HCT116 (cell line): ENCODE results near the gene ZNF665. TPM values are rescaled to one million over a fixed set of nuclear protein-coding genes. Genes with fewer than 3 reads are reported as not detected.

ENCODE experiments used
- ATAC-seq: fragments of 200-7000 bp; cut with Tn5 transposase; 2 replicates; pipeline ENCODE4 v1.9.1; 2020; ENCODE audit warnings: mild to moderate bottlenecking, moderate library complexity
- BruUV-seq: library from RNA; stranded (reverse); fragments of 400-500 nt; replicated peaks from 2 replicates; lab custom pipeline; 2021; lab: Mats Ljungman, UMichigan
- CTCF ChIA-PET: fragments of 300-600 bp; sonication (Branson Sonifier 250); formaldehyde crosslinking; loops from one replicate; lab custom pipeline; 2021; ENCODE audit warnings: antibody characterized with exemption; lab: Charles Lee
- POLR2A ChIA-PET: fragments of 300-600, 350-600 bp; sonication (Branson Sonifier 250); formaldehyde crosslinking; loops from one replicate; lab custom pipeline; 2021; ENCODE audit warnings: antibody characterized with exemption; lab: Charles Lee
- RAD21 ChIA-PET, 2 experiments: fragments of 300-600 bp; sonication (Branson Sonifier 250); formaldehyde crosslinking; loops; one replicate each; lab custom pipeline; 2023; ENCODE audit warnings: low total read pairs in 2 of 2; ENCODE audit not compliant: uncharacterized antibody in 2 of 2, unreplicated experiment in 2 of 2, low non-redundant PET in 1 of 2; lab: Charles Lee
- DNase-seq: peaks from one replicate; pipeline ENCODE4 v3.0.0-alpha.2; 2010; ENCODE audit warnings: low read depth, low spot score
- H2AFZ ChIP-seq: fragments of 200-600 bp; shearing (Covaris generic), sonication (generic); 2 replicates; pipeline ENCODE4 v1.6.1; 2017; ENCODE audit warnings: low read depth, mixed run types, mixed read lengths, antibody characterized with exemption, low read length; ENCODE audit not compliant: poor library complexity, severe bottlenecking
- H3K27ac ChIP-seq: 2 replicates; pipeline ENCODE4 v1.5.1; 2012; ENCODE audit warnings: low read depth, low read length
- H3K27me3 ChIP-seq: fragments of 200-600 bp; sonication (generic); 2 replicates; pipeline ENCODE4 v1.6.1; 2016; ENCODE audit warnings: mixed run types, low read length, mixed read lengths; ENCODE audit not compliant: insufficient read depth
- H3K36me3 ChIP-seq, 2 experiments: fragments of 200-500 bp in 1 of 2; fragments of 200-600 bp in 1 of 2; sonication (Bioruptor generic) in 1 of 2; sonication (generic) in 1 of 2; 2 replicates each; pipeline versions ENCODE4 v1.5.1 to v1.6.1; 2014 to 2016; ENCODE audit warnings: low read length in 2 of 2, inconsistent platforms in 1 of 2, mixed read lengths in 1 of 2, mixed run types in 1 of 2; ENCODE audit not compliant: insufficient read depth in 2 of 2, control insufficient read depth in 1 of 2
- H3K4me1 ChIP-seq, 2 experiments: fragments of 200-600 bp in 1 of 2; sonication (generic) in 1 of 2; 2 replicates each; pipeline versions ENCODE4 v1.5.1 to v1.6.1; 2012 to 2017; ENCODE audit warnings: low read length in 2 of 2, inconsistent platforms in 1 of 2, mild to moderate bottlenecking in 1 of 2, mixed read lengths in 1 of 2, mixed run types in 1 of 2, moderate library complexity in 1 of 2; ENCODE audit not compliant: insufficient read depth in 2 of 2, control insufficient read depth in 1 of 2
- H3K4me2 ChIP-seq: fragments of 200-600 bp; sonication (generic); 2 replicates; pipeline ENCODE4 v1.6.1; 2017; ENCODE audit warnings: mixed run types, low read length, mixed read lengths
- H3K4me3 ChIP-seq, 2 experiments: fragments of 200-600 bp in 1 of 2; sonication (generic) in 1 of 2; replicated peaks in 1 of 2; 2 replicates each; pipeline ENCODE4 v1.5.1; 2011 to 2016; ENCODE audit warnings: low read length in 2 of 2, control low read depth in 1 of 2, low read depth in 1 of 2, mild to moderate bottlenecking in 1 of 2, mixed read lengths in 1 of 2, mixed run types in 1 of 2
- H3K79me2 ChIP-seq: fragments of 200-600 bp; sonication (generic); 2 replicates; pipeline ENCODE4 v1.6.1; 2017; ENCODE audit warnings: mild to moderate bottlenecking, mixed run types, low read length, moderate library complexity, mixed read lengths; ENCODE audit not compliant: insufficient read depth
- H3K9ac ChIP-seq: fragments of 200-600 bp; sonication (generic); 2 replicates; pipeline ENCODE4 v1.6.1; 2016; ENCODE audit warnings: low read length, mixed read lengths
- H3K9me2 ChIP-seq: fragments of 200-600 bp; sonication (generic), shearing (Covaris generic); 2 replicates; pipeline ENCODE4 v1.6.1; 2017; ENCODE audit warnings: mixed run types, mild to moderate bottlenecking, moderate library complexity; ENCODE audit not compliant: insufficient read depth
- H3K9me3 ChIP-seq, 2 experiments: fragments of 200-500 bp in 1 of 2; fragments of 200-600 bp in 1 of 2; sonication (Bioruptor generic) in 1 of 2; sonication (generic) in 1 of 2; 2 replicates each; pipeline ENCODE4 v1.6.1; 2014 to 2017; ENCODE audit warnings: low read length in 2 of 2, mixed read lengths in 2 of 2, inconsistent platforms in 1 of 2, low read depth in 1 of 2, mild to moderate bottlenecking in 1 of 2, mixed run types in 1 of 2, moderate library complexity in 1 of 2; ENCODE audit not compliant: control insufficient read depth in 1 of 2, insufficient read depth in 1 of 2
- H4K20me1 ChIP-seq: fragments of 200-600 bp; sonication (generic), shearing (Covaris generic); 2 replicates; pipeline ENCODE4 v1.6.1; 2017; ENCODE audit warnings: mixed run types, mild to moderate bottlenecking, moderate library complexity; ENCODE audit not compliant: insufficient read depth
- EZH2 ChIP-seq: fragments of 200-600 bp; sonication (generic); IDR thresholded peaks from 2 replicates; pipeline ENCODE4 v1.6.1; 2017; ENCODE audit warnings: antibody characterized with exemption, mixed run types
- EZH2phosphoT487 ChIP-seq: fragments of 200-600 bp; IDR thresholded peaks from 2 replicates; pipeline ENCODE4 v1.6.1; 2018; ENCODE audit warnings: antibody characterized with exemption, borderline replicate concordance
- FOSL1 ChIP-seq: IDR thresholded peaks from 2 replicates; pipeline ENCODE4 v1.6.1; 2012; ENCODE audit warnings: low read depth
- POLR2A ChIP-seq: IDR thresholded peaks from 2 replicates; pipeline ENCODE4 v1.7.0; 2011; ENCODE audit warnings: borderline replicate concordance; ENCODE audit not compliant: insufficient read depth, insufficient read length; ENCODE audit errors: extremely low read depth
- SP1 ChIP-seq: IDR thresholded peaks from 2 replicates; pipeline ENCODE4 v1.6.1; 2012; ENCODE audit warnings: low read depth
- SRF ChIP-seq: IDR thresholded peaks from 2 replicates; pipeline ENCODE4 v1.6.1; 2012; ENCODE audit warnings: low read depth
- TCF7L2 ChIP-seq: IDR thresholded peaks from 2 replicates; pipeline ENCODE4 v1.7.0; 2011; ENCODE audit warnings: borderline replicate concordance, inconsistent platforms; ENCODE audit not compliant: insufficient read depth, insufficient read length; ENCODE audit errors: extremely low read depth
- YY1 ChIP-seq: IDR thresholded peaks from 2 replicates; pipeline ENCODE4 v1.6.1; 2011; ENCODE audit warnings: low read length, low read depth, moderate library complexity, mild to moderate bottlenecking; ENCODE audit not compliant: insufficient replicate concordance; ENCODE audit errors: extremely low read depth
- ZNF274 ChIP-seq: fragments of 200-500 bp; sonication (Bioruptor generic); IDR thresholded peaks from 2 replicates; pipeline ENCODE4 v1.6.1; 2014; ENCODE audit warnings: mild to moderate bottlenecking, low read depth, low read length, inconsistent platforms
- intact Hi-C: fragments of 100-400 bp; cut with micrococcal nuclease; formaldehyde crosslinking; loops from 2 replicates; pipeline ENCODE4 v1.10.0; 2022
- total RNA-seq: library from RNA; stranded (reverse); gene quantifications from one replicate; pipeline ENCODE4 v1.2.1, GENCODE V29; 2021; ENCODE audit not compliant: unreplicated experiment
- TF ChIP-seq, protein P1 (sequence below): IDR thresholded peaks from 2 replicates; pipeline ENCODE4 v1.6.1; 2012
- TF ChIP-seq, protein P2 (sequence below), 3 experiments: fragments of 200-600 bp in 1 of 3; sonication (generic) in 1 of 3; IDR thresholded peaks in 2 of 3; conservative IDR thresholded peaks in 1 of 3; 2 replicates each; pipeline ENCODE4 v1.5.1; 2012 to 2017; ENCODE audit warnings: low read depth in 2 of 3, low read length in 2 of 3, antibody characterized with exemption in 1 of 3, borderline replicate concordance in 1 of 3, control low read depth in 1 of 3, mild to moderate bottlenecking in 1 of 3, mixed read lengths in 1 of 3, mixed run types in 1 of 3, moderate library complexity in 1 of 3; ENCODE audit not compliant: insufficient read depth in 1 of 3

Gene ZNF665
- total RNA-seq, 1 experiment from 2014 or later = 0.44 TPM

DNA sequence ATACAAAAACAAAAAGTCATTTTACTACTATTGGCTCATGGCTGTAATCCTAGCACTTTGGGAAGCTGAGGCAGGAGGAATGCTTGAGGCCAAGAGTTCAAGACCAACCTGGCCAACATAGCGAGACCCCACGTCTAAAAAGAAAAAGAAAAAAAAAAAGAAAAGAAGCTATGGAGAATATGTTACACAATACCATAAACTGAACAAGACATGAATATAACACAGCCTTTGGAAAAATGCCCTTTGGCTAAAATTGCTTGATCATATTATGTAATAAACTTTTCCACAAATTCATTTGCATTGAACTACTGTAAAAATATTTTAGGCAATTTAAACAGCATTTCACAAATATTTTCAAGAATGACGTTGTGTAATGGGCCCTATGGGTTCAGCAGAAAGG is 56.7 kb downstream of the ZNF665 start (continued):
- TF ChIP-seq SP1 = no peak
- TF ChIP-seq EZH2phosphoT487 = no peak
- TF ChIP-seq SRF = no peak
- no peak for TF ChIP-seq EZH2
- TF ChIP-seq, protein P1, sequence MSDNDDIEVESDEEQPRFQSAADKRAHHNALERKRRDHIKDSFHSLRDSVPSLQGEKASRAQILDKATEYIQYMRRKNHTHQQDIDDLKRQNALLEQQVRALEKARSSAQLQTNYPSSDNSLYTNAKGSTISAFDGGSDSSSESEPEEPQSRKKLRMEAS = no peak

DNA sequence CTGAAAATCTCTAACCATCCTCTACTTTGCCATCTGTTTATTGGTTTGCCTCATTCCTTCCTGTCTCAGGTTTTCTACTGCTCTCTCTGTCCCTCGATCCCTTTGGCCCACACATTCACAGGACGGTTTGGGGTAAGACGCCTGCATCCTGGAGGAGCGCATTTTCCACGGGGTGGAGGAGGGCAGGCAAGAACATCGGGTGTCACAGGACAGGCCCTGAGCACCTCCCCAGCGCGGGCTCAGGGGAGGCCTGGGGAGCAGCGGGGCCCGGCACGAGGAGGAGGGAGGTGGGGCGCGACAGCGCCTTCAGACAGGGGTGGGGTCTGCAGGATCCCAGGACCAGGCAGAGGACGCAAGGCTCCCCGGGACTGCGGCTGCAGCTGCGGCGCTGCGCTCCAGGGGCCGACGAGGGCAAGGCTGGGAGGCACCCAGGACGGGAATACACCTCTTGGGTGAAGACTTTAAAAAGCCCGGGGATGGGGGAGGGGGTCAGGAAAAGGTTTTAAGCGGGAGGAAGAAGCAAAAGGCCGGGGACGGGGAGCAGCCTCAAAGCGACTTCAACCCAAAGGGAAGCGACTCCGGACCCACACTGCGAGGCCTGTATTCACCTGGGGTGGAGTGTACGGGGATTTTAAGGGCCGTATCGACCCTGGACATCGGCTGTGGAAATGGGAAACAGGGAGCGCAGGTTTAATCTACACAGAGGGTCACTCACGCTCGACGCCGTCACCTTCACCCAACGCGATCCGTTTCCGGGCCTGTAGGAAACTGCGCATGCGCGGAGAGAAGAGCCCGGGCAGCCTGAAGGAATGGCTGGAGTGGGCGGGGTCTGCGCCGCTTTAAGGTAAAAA is 60.8 kb downstream of the ZNF665 start, which contains the start of gene ZNF415:
TSS of gene ZNF415 (minus strand) at position 770 of the 851 bp plus-strand sequence. CDS start 10,234 bp downstream, outside the sequence.
- POLR2A ChIA-PET = no interaction called here
- Histone ChIP-seq H3K9ac (no peak within 1 kb of the TSS), H3K4me3 (no peak within 1 kb of the TSS), H3K27me3 (no peaks in the 10 kb centered on the region), H3K79me2 (no peaks in the 10 kb centered on the region), H3K27ac (no peak within 1 kb of the TSS), H4K20me1 (no peaks in the 10 kb centered on the region), H3K4me1 (no peaks in the 10 kb centered on the region), H3K9me2 (no peaks in the 10 kb centered on the region), H3K36me3 (no peaks in the 10 kb centered on the region)
- intact Hi-C loops = no loop called here
- no peak for ATAC-seq
- DNase-seq = no peak
- TF ChIP-seq ZNF274 (no peak), FOSL1 (no peak), SP1 (no peak), TCF7L2 (no peak), POLR2A (no peak), YY1 (no peak), SRF (no peak)
- TF ChIP-seq, protein P2, sequence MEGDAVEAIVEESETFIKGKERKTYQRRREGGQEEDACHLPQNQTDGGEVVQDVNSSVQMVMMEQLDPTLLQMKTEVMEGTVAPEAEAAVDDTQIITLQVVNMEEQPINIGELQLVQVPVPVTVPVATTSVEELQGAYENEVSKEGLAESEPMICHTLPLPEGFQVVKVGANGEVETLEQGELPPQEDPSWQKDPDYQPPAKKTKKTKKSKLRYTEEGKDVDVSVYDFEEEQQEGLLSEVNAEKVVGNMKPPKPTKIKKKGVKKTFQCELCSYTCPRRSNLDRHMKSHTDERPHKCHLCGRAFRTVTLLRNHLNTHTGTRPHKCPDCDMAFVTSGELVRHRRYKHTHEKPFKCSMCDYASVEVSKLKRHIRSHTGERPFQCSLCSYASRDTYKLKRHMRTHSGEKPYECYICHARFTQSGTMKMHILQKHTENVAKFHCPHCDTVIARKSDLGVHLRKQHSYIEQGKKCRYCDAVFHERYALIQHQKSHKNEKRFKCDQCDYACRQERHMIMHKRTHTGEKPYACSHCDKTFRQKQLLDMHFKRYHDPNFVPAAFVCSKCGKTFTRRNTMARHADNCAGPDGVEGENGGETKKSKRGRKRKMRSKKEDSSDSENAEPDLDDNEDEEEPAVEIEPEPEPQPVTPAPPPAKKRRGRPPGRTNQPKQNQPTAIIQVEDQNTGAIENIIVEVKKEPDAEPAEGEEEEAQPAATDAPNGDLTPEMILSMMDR (IDR thresholded peaks at IDR 0.05 in 2 of 3, conservative IDR thresholded peaks at IDR 0.05 in 1 of 3; ENCODE audit: borderline replicate concordance in 1 of 3, insufficient read depth in 1 of 3, low read depth in 2 of 3, low read length in 2 of 3) = no peak
- TF ChIP-seq, protein P1 = no peak
- TF ChIP-seq, all 23 proteins: peak for 0
- BruUV-seq = no TSS peak
- Histone ChIP-seq H3K4me2 (no peak within 1 kb of the TSS), H2AFZ (no peak within 1 kb of the TSS), H3K9me3 (no peaks in the 10 kb centered on the region; a peak in 3 of 4 replicates)
- CTCF ChIA-PET = no interaction called here
- RAD21 ChIA-PET = no interaction called here
